Measurements from ENCODE around the gene MINAR2.

GRCh38 chr5:129745997-129746396 is 1.9 kb upstream of the MINAR2 start:
- no peak for TF ChIP-seq CTCF (conservative IDR thresholded peaks at IDR 0.05)
- TF ChIP-seq ZFX (IDR thresholded peaks at IDR 0.05): no peak

Data from C4-2B (cell line).